ENCODE measurements around the gene USP24. TPM values are rescaled to one million over a fixed set of nuclear protein-coding genes. Genes with fewer than 3 reads are reported as not detected.
A peak's percentile ranks its signal among the peaks of the same experiment; 100 is the strongest.

Gene USP24
- total RNA-seq, 1 experiment from 2014 or later = 38.5 TPM

GRCh38 chr1:55131218-55131617, 83.9 kb downstream of the USP24 start:
- Histone ChIP-seq H4K20me1 (ENCODE audit: low read length) (no peaks in the 10 kb centered on the region), H3K9ac (ENCODE audit: low read length) (no peak overlapping the region), H3K27ac (ENCODE audit: low read length) (peak overlapping the region; percentile 46; the same call in 1 of the 2 replicates), H3K36me3 (ENCODE audit: low read depth, low read length) (peaks cover 50% of the 10 kb centered on the region), H3K9me2 (replicated peaks; ENCODE audit: low read length) (no peaks in the 10 kb centered on the region), H3K4me3 (ENCODE audit: low read length) (no peak overlapping the region), H3K27me3 (ENCODE audit: low read length) (no peaks in the 10 kb centered on the region), H3F3A (ENCODE audit: low read length, unreplicated experiment) (peaks cover 6% of the 10 kb centered on the region), H3K4me1 (ENCODE audit: insufficient read depth, low read length) (peaks cover 32% of the 10 kb centered on the region), H2AFZ (ENCODE audit: low read length) (no peak overlapping the region), H3K4me2 (ENCODE audit: low read length) (no peak overlapping the region), H3K79me2 (ENCODE audit: low read length) (no peaks in the 10 kb centered on the region), H3K9me3 (ENCODE audit: low read length) (no peaks in the 10 kb centered on the region)
- no peak for ATAC-seq
- TF ChIP-seq, protein P1, sequence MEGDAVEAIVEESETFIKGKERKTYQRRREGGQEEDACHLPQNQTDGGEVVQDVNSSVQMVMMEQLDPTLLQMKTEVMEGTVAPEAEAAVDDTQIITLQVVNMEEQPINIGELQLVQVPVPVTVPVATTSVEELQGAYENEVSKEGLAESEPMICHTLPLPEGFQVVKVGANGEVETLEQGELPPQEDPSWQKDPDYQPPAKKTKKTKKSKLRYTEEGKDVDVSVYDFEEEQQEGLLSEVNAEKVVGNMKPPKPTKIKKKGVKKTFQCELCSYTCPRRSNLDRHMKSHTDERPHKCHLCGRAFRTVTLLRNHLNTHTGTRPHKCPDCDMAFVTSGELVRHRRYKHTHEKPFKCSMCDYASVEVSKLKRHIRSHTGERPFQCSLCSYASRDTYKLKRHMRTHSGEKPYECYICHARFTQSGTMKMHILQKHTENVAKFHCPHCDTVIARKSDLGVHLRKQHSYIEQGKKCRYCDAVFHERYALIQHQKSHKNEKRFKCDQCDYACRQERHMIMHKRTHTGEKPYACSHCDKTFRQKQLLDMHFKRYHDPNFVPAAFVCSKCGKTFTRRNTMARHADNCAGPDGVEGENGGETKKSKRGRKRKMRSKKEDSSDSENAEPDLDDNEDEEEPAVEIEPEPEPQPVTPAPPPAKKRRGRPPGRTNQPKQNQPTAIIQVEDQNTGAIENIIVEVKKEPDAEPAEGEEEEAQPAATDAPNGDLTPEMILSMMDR (conservative IDR thresholded peaks at IDR 0.05; ENCODE audit: low read depth, low read length) = no peak
- no peak for TF ChIP-seq EZH2phosphoT487 (IDR thresholded peaks at IDR 0.05; ENCODE audit: borderline replicate concordance, low read length)
- TF ChIP-seq EZH2 (IDR thresholded peaks at IDR 0.05; ENCODE audit: low read length, unreplicated experiment) = no peak
- POLR2A ChIA-PET (ENCODE audit: unreplicated experiment) = no interaction called here
- DNase-seq = no peak
- no TSS peak for BruUV-seq (replicated peaks)
- intact Hi-C loops (cut with micrococcal nuclease) = no loop called here
- CTCF ChIA-PET = no interaction called here

DNA sequence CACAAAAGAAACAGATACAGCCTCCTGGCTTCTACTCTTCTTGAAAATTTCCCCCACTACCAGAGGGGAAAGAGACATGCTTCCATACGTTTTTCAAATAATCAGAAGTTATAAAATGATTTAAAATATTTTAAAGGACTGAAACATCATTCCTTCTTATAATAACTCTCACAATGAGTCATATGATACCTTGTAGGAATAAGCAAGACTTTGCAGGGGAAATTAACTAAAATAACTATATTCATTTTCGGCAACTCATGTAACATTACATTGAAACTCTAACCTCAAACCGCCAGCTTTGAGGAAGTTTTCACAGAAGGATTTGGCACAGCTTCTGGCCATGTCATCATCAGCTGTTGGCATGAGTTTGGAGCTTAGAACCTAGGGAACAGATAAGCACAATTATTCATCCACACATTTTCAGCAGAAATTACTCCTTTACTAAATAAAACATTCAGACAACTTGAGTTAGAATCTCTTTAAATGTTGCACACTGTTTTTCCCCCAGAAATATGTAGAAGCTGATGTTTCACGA, 85.9 kb downstream of the USP24 start:
- intact Hi-C loops (cut with micrococcal nuclease) = no loop called here
- no peaks in the 10 kb centered on the region for H3K9me2 ChIP-seq (replicated peaks; ENCODE audit: low read length)
- no TSS peak for BruUV-seq (replicated peaks)
- H3K4me1 ChIP-seq (ENCODE audit: insufficient read depth, low read length) = peaks cover 32% of the 10 kb centered on the region
- ChIA-PET POLR2A (ENCODE audit: unreplicated experiment) (no interaction called here), CTCF (no interaction called here)
- no peaks in the 10 kb centered on the region for H4K20me1 ChIP-seq (ENCODE audit: low read length)
- no peak for TF ChIP-seq EZH2phosphoT487 (IDR thresholded peaks at IDR 0.05; ENCODE audit: borderline replicate concordance, low read length)
- TF ChIP-seq EZH2 (IDR thresholded peaks at IDR 0.05; ENCODE audit: low read length, unreplicated experiment) = no peak
- TF ChIP-seq, protein P1 (conservative IDR thresholded peaks at IDR 0.05; ENCODE audit: low read depth, low read length) = no peak
- H3K4me2 ChIP-seq (ENCODE audit: low read length) = no peak overlapping the region
- H3K79me2 ChIP-seq (ENCODE audit: low read length) = no peaks in the 10 kb centered on the region
- DNase-seq = peak; percentile 10
- no peak for ATAC-seq
- no peak overlapping the region for H2AFZ ChIP-seq (ENCODE audit: low read length)
- no peaks in the 10 kb centered on the region for H3K27me3 ChIP-seq (ENCODE audit: low read length)
- H3F3A ChIP-seq (ENCODE audit: low read length, unreplicated experiment) = peaks cover 6% of the 10 kb centered on the region
- peak overlapping the region; percentile 84 for H3K27ac ChIP-seq (ENCODE audit: low read length)
- no peak overlapping the region for H3K4me3 ChIP-seq (ENCODE audit: low read length)
- H3K9ac ChIP-seq (ENCODE audit: low read length) = no peak overlapping the region
- H3K36me3 ChIP-seq (ENCODE audit: low read depth, low read length) = peaks cover 68% of the 10 kb centered on the region
- no peaks in the 10 kb centered on the region for H3K9me3 ChIP-seq (ENCODE audit: low read length)

DNA sequence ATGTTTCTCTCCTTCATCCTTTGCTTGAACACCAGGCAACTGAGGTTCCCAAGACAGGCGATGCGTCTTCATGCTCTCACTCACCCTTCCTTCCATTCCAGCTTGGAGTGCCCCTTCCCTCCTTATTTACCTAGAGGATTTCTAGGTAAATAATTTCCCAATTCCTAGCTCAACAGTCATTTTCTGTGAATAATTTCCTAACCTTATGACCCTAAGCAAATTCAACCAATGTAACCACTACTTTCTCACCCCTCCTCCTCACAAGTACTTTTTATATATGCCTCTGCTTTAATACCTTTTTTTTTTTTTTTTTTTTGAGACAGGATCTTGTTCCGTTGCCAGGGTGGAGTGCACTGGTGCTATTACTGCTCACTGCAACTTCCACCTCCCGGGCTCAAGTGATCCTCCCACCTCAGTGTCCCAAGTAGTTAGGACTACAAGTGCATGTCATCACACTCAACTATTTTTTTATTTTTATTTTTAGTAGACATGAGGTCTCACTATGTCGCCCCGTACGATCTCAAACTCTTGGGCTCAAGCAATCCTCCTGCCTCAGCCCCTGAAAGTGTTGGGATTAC, 86.7 kb downstream of the USP24 start:
- peaks cover 6% of the 10 kb centered on the region for H3F3A ChIP-seq (ENCODE audit: low read length, unreplicated experiment)
- H3K4me2 ChIP-seq (ENCODE audit: low read length) = peak overlapping the region; percentile 13; the same call in 1 of the 2 replicates
- peaks cover 32% of the 10 kb centered on the region for H3K4me1 ChIP-seq (ENCODE audit: insufficient read depth, low read length)
- ATAC-seq (no peak), DNase-seq (peak; percentile 29)
- peak overlapping the region; percentile 84 for H3K27ac ChIP-seq (ENCODE audit: low read length)
- CTCF ChIA-PET = no interaction called here
- peak overlapping the region; percentile 35; the same call in 1 of the 2 replicates for H3K9ac ChIP-seq (ENCODE audit: low read length)
- H3K79me2 ChIP-seq (ENCODE audit: low read length) = no peaks in the 10 kb centered on the region
- intact Hi-C loops (cut with micrococcal nuclease) = no loop called here
- POLR2A ChIA-PET (ENCODE audit: unreplicated experiment) = no interaction called here
- peaks cover 75% of the 10 kb centered on the region for H3K36me3 ChIP-seq (ENCODE audit: low read depth, low read length)
- TF ChIP-seq, protein P1 (conservative IDR thresholded peaks at IDR 0.05; ENCODE audit: low read depth, low read length) = no peak
- TF ChIP-seq EZH2 (IDR thresholded peaks at IDR 0.05; ENCODE audit: low read length, unreplicated experiment) (no peak), EZH2phosphoT487 (IDR thresholded peaks at IDR 0.05; ENCODE audit: borderline replicate concordance, low read length) (no peak)
- H3K9me2 ChIP-seq (replicated peaks; ENCODE audit: low read length) = no peaks in the 10 kb centered on the region
- H3K4me3 ChIP-seq (ENCODE audit: low read length) = no peak overlapping the region
- H2AFZ ChIP-seq (ENCODE audit: low read length) = no peak overlapping the region
- H3K27me3 ChIP-seq (ENCODE audit: low read length) = no peaks in the 10 kb centered on the region
- BruUV-seq (replicated peaks) = no TSS peak
- no peaks in the 10 kb centered on the region for H3K9me3 ChIP-seq (ENCODE audit: low read length)
- H4K20me1 ChIP-seq (ENCODE audit: low read length) = no peaks in the 10 kb centered on the region

Measured in PC-3 (cell line).